Astrocyte (in vitro differentiated cells and primary cell): ENCODE measurements around the gene BLOC1S3.

Experiments
- EZH2 ChIP-seq: IDR thresholded peaks from 2 replicates; pipeline ENCODE4 v1.6.1; 2012; ENCODE audit warnings: mild to moderate bottlenecking, low read length, inconsistent platforms; ENCODE audit not compliant: insufficient read depth
- TF ChIP-seq, protein P1 (sequence below): IDR thresholded peaks from 2 replicates; pipeline ENCODE4 v1.5.1; 2011; ENCODE audit warnings: low read depth, mild to moderate bottlenecking, inconsistent platforms, low read length, moderate library complexity; ENCODE audit not compliant: insufficient read depth

DNA sequence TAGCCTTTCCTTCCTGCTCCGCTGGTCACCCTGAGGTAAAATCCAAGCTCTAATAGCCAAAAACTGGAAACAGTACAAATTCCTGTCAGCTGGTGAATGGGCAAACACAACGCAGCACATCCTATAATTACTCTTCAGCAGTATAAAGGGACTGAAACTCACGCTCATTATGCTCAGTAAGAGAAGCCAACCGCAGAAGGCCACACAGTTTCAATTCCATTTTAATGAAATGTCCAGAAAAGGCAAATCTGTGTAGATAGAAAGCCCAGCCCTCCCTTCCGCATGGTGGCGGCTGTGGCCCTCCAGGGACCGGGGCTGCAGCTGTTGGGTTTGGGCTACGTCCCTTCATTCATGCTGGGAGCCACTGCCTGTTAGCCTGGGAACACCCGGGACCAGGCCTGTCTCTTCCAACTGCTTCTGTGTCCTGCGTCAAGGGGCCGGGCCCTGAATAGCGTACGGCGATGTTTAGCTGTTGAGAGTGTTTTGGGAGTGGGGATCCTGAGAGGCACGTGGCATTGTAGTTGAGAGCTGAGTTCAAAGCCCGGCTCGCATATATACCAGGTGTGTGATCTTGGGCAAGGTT lies 41.3 kb upstream of the BLOC1S3 start:
- TF ChIP-seq, protein P1, sequence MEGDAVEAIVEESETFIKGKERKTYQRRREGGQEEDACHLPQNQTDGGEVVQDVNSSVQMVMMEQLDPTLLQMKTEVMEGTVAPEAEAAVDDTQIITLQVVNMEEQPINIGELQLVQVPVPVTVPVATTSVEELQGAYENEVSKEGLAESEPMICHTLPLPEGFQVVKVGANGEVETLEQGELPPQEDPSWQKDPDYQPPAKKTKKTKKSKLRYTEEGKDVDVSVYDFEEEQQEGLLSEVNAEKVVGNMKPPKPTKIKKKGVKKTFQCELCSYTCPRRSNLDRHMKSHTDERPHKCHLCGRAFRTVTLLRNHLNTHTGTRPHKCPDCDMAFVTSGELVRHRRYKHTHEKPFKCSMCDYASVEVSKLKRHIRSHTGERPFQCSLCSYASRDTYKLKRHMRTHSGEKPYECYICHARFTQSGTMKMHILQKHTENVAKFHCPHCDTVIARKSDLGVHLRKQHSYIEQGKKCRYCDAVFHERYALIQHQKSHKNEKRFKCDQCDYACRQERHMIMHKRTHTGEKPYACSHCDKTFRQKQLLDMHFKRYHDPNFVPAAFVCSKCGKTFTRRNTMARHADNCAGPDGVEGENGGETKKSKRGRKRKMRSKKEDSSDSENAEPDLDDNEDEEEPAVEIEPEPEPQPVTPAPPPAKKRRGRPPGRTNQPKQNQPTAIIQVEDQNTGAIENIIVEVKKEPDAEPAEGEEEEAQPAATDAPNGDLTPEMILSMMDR: no peak
- no peak for TF ChIP-seq EZH2
